Karpas-422 (cell line): ENCODE results near the gene S100A4. TPM values are rescaled to one million over a fixed set of nuclear protein-coding genes. Genes with fewer than 3 reads are reported as not detected.
"Not testable (repeated sequence)": the region's sequence is repeated elsewhere in the genome, so short reads cannot be mapped to it uniquely, and the experiment has no call there.

Experiments used
- DNase-seq: peaks from one replicate; pipeline ENCODE4 v3.0.0-alpha.2; 2015
- H2AFZ ChIP-seq: fragments of 200-600 bp; sonication (generic); 2 replicates; pipeline ENCODE4 v1.6.1; 2014; ENCODE audit warnings: antibody characterized with exemption, low read length, mixed read lengths
- H3K27ac ChIP-seq: fragments of 200-600 bp; sonication (generic); 2 replicates; pipeline ENCODE4 v1.5.1; 2014; ENCODE audit warnings: mild to moderate bottlenecking, low read length, moderate library complexity
- H3K27me3 ChIP-seq: fragments of 200-600 bp; sonication (generic); 2 replicates; pipeline ENCODE4 v1.6.1; 2014; ENCODE audit warnings: low read length, mixed read lengths
- H3K36me3 ChIP-seq: fragments of 200-600 bp; sonication (generic); 2 replicates; pipeline ENCODE4 v1.6.1; 2014; ENCODE audit warnings: low read length, mixed read lengths; ENCODE audit not compliant: insufficient read depth
- H3K4me1 ChIP-seq: fragments of 200-600 bp; sonication (generic); 2 replicates; pipeline ENCODE4 v1.6.1; 2014; ENCODE audit warnings: mild to moderate bottlenecking, low read length, mixed read lengths
- H3K4me2 ChIP-seq: fragments of 200-600 bp; sonication (generic); 2 replicates; pipeline ENCODE4 v1.6.1; 2014; ENCODE audit warnings: low read length, low read depth, mild to moderate bottlenecking; ENCODE audit not compliant: poor library complexity, severe bottlenecking
- H3K4me3 ChIP-seq: fragments of 200-600 bp; sonication (generic); 2 replicates; pipeline ENCODE4 v1.5.1; 2014; ENCODE audit warnings: mild to moderate bottlenecking, antibody characterized with exemption, low read length, mixed read lengths
- H3K79me2 ChIP-seq: fragments of 200-600 bp; sonication (generic); 2 replicates; pipeline ENCODE4 v1.6.1; 2014; ENCODE audit warnings: mild to moderate bottlenecking, low read length, mixed read lengths
- H3K9ac ChIP-seq: fragments of 200-600 bp; sonication (generic); 2 replicates; pipeline ENCODE4 v1.6.0; 2014; ENCODE audit warnings: low read length
- H3K9me2 ChIP-seq: fragments of 200-600 bp; sonication (generic), shearing (Covaris generic); replicated peaks from 2 replicates; pipeline ENCODE4 v1.6.0; 2014; ENCODE audit warnings: mild to moderate bottlenecking, low read length, moderate library complexity; ENCODE audit not compliant: insufficient read depth
- H3K9me3 ChIP-seq: fragments of 300-700, 200-600 bp; sonication (generic); 2 replicates; pipeline ENCODE4 v1.6.1; 2014; ENCODE audit warnings: low read length, mixed read lengths
- H4K20me1 ChIP-seq: fragments of 200-600 bp; sonication (generic); 2 replicates; pipeline ENCODE4 v1.6.1; 2014; ENCODE audit warnings: mild to moderate bottlenecking, antibody characterized with exemption, low read length, low read depth; ENCODE audit not compliant: insufficient read depth
- total RNA-seq: library from RNA; depleted of rRNA; stranded (reverse); fragments of >200 nt; shearing (Covaris generic); gene quantifications from 2 replicates; pipeline ENCODE4 v1.2.3, GENCODE V29; 2014; ENCODE audit warnings: low replicate concordance

Gene S100A4
- total RNA-seq, 1 experiment from 2014 or later = not detected

DNA sequence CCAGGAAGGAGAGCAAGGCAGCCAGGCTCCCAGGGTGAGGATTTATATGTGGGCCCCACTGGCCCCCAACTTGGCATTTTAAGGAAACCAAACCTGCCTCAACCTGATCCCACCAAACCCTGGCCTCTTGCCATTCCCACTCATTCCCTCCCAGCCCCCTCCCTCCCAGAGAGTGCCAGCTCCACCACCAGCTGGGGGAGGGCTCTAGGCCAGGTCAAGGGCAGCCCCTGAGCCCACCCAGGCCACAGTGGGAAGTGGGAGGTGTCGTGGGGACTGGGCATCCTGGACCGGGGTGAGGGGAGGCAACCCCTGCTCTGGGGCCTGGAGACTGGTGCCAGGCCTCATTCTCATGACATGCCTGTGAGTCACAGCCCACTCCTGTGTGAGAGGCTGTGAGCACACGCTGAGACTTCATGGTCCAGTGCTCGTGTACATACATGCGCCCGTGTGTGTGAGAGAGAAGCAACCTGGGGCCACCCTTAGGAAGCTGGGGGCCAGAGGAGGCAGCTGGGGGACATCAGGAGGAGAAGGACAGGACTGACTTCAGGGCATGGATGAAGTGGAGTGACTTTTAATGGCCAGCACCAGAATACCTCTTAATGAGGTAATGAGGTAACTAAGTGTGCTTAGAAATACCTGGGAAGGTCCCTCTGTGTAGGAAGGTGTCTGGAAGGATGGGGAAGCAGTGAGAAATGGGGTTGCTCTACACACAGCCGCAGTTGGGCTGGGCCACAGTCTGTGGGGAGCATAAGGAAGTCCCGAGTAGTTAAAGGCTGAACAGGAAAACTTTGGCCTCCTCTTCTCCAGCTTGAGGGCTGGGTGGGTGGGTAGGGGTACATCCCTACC lies 20.1 kb upstream of the S100A4 start, which contains the start of gene S100A2:
Gene S100A2, minus strand, starts transcription at position 316 of the 846 bp plus-strand sequence. CDS start 1,967 bp downstream, outside the sequence.
- Histone ChIP-seq H3K4me3 (no peak within 1 kb of the TSS), H3K4me2 (no peak within 1 kb of the TSS), H3K27ac (no peak within 1 kb of the TSS), H3K4me1 (peaks cover 3% of the 10 kb centered on the region; the same call in 1 of the 2 replicates), H4K20me1 (no peaks in the 10 kb centered on the region), H2AFZ (peak within 1 kb of the TSS; percentile 43; the same call in 1 of the 2 replicates), H3K36me3 (no peaks in the 10 kb centered on the region), H3K9me2 (no peaks in the 10 kb centered on the region), H3K27me3 (no peaks in the 10 kb centered on the region), H3K9me3 (no peaks in the 10 kb centered on the region), H3K9ac (no peak within 1 kb of the TSS), H3K79me2 (no peaks in the 10 kb centered on the region)
- DNase-seq = no peak

DNA sequence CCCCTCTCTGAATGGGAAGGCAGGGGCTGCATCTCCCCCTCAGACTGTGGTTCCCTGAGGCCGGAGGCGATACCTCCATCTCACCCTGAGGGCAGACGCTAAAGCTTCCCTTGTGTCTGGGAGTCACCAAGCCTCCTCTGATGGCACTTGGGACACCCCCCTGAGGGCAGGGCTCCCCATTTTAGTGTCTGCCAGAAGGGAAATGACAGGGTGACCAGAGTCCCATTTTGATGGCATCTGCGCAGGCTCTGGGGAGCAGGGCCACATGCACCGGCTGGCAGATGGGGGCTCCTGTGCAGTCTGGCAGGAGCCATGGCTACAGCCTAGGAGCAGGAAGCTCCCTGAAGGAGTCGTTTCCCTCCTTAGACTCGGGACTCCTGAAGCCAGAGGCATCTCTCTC lies 18.4 kb upstream of the S100A4 start:
- peaks cover 3% of the 10 kb centered on the region; the same call in 1 of the 2 replicates for H3K4me1 ChIP-seq
- no peak overlapping the region for H3K4me2 ChIP-seq

DNA sequence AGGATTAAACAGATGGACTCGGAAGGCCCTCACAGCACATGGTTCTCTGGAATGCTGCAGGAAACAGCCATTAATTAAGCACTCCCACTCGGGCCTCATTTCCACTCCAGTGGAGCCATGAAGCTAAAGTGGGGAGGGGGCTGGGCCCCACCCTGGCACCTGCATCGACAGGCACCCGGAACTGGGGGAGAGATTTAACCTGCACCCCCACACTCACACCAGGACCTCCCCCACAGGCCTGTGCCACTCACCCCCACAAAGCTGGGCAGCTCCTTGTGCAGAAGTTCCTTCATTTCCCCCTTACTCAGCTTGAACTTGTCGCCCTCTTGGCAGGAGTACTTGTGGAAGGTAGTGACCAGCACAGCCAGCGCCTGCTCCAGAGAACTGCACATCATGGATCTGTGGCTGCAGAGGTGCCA lies 17.9 kb upstream of the S100A4 start:
- no peaks in the 10 kb centered on the region for H3K27me3 ChIP-seq
- H3K79me2 ChIP-seq = no peaks in the 10 kb centered on the region
- H3K9ac ChIP-seq = no peak overlapping the region
- H3K36me3 ChIP-seq = no peaks in the 10 kb centered on the region
- H3K27ac ChIP-seq = no peak overlapping the region
- no peak overlapping the region for H3K4me3 ChIP-seq
- H3K4me1 ChIP-seq = no peaks in the 10 kb centered on the region
- no peaks in the 10 kb centered on the region for H4K20me1 ChIP-seq
- H2AFZ ChIP-seq = no peak overlapping the region
- H3K9me3 ChIP-seq = no peaks in the 10 kb centered on the region
- H3K9me2 ChIP-seq = no peaks in the 10 kb centered on the region
- H3K4me2 ChIP-seq = no peak overlapping the region
- no peak for DNase-seq

More for the DNA sequence above, 18.4 kb upstream of the S100A4 start:
- H2AFZ ChIP-seq = no peak overlapping the region
- no peak for DNase-seq
- no peaks in the 10 kb centered on the region for H3K79me2 ChIP-seq
- no peaks in the 10 kb centered on the region for H3K27me3 ChIP-seq
- no peak overlapping the region for H3K9ac ChIP-seq
- no peak overlapping the region for H3K4me3 ChIP-seq
- no peaks in the 10 kb centered on the region for H3K9me3 ChIP-seq
- H4K20me1 ChIP-seq = no peaks in the 10 kb centered on the region
- H3K36me3 ChIP-seq = no peaks in the 10 kb centered on the region
- no peak overlapping the region for H3K27ac ChIP-seq
- no peaks in the 10 kb centered on the region for H3K9me2 ChIP-seq

DNA sequence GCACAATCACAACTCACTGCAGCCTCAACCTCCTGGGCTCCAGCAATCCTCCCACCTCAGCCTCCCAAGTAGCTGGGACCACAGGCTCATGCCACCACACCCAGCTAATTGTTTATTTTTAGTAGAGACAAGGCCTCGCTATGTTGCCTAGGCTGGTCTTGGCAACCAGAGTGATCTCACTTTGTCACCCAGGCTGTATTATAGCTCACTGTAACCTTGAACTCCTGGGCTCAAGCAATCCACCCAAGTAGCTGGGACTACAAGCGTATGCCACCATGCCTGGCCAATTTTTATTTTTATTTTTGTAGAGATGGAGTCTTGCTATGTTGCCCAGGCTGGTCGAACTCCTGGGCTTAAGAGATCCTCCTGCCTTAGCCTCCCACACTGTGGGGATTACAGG lies 16.4 kb upstream of the S100A4 start:
- H2AFZ ChIP-seq, H3K4me2 ChIP-seq, H3K4me3 ChIP-seq, H3K9me2 ChIP-seq, H4K20me1 ChIP-seq, H3K9me3 ChIP-seq, H3K4me1 ChIP-seq, DNase-seq, H3K79me2 ChIP-seq, H3K36me3 ChIP-seq, H3K27ac ChIP-seq, H3K9ac ChIP-seq, H3K27me3 ChIP-seq: not testable (repeated sequence)

DNA sequence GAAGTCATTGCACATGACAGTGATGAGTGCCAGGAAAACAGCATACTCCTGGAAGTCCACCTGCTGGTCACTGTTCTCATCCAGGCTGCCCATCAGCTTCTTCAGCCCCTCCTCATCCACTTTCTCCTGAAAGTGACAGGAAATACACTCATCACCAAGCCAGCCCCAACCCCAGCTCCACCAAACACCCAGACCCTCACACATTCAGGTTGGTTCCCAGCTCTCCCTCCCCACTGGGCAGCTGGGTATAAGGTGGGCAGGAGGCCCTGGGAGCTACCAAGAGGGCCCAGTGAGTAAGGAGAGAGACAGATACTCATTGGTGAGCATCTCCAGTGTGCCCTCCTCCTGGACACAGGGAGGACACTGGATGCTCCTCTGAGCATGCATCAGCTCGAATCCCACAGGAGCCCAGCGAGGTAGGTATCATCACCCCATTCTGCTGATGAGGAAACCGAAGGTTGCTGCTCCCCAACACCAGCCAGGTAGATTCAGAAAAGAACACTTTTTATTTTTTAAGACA lies 15.9 kb upstream of the S100A4 start:
- H2AFZ ChIP-seq = no peak overlapping the region
- no peaks in the 10 kb centered on the region for H3K4me1 ChIP-seq
- H4K20me1 ChIP-seq = no peaks in the 10 kb centered on the region
- no peaks in the 10 kb centered on the region for H3K79me2 ChIP-seq
- DNase-seq = no peak
- no peaks in the 10 kb centered on the region for H3K27me3 ChIP-seq
- H3K4me3 ChIP-seq = no peak overlapping the region
- no peaks in the 10 kb centered on the region for H3K9me3 ChIP-seq
- no peaks in the 10 kb centered on the region for H3K9me2 ChIP-seq
- H3K4me2 ChIP-seq = no peak overlapping the region
- no peak overlapping the region for H3K9ac ChIP-seq
- H3K36me3 ChIP-seq = no peaks in the 10 kb centered on the region
- no peak overlapping the region for H3K27ac ChIP-seq

DNA sequence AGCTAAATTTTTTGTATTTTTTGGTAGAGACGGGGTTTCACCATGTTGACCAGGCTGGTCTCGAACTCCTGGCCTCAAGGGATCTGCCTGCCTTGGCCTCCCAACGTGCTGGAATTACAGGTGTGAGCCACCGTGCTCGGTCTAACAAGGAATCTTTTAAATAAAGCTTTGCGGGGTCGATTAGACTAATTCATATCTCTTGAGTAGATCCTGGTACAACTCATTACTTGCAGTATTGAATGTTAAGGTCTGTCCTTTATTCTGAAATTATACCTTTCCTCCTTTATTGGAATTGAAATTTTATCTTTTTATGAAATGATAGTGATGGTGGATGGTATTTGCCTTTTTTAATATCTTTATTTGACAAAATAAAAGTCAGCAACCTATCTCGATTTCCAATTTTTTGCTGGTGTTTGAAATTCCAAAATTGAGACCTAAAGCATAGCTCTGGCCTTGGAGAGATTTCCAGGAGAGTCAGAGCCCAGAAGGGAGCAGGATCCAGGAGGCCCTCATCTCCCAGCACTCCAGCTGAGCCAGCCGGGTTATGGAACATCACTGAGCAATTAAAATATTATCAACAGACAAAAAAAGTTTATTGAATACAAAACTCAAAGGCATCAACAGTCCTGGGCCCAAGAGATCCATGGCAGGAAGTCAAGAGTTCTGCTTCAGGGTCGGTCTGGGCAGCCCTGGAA lies 15.3 kb upstream of the S100A4 start:
- H3K79me2 ChIP-seq = no peaks in the 10 kb centered on the region
- H3K27me3 ChIP-seq = no peaks in the 10 kb centered on the region
- H2AFZ ChIP-seq = no peak overlapping the region
- no peak overlapping the region for H3K9ac ChIP-seq
- no peak overlapping the region for H3K4me3 ChIP-seq
- H3K9me3 ChIP-seq = no peaks in the 10 kb centered on the region
- no peak for DNase-seq
- H3K36me3 ChIP-seq = no peaks in the 10 kb centered on the region
- H3K4me1 ChIP-seq = no peaks in the 10 kb centered on the region
- H3K27ac ChIP-seq = no peak overlapping the region
- H4K20me1 ChIP-seq = no peaks in the 10 kb centered on the region
- no peaks in the 10 kb centered on the region for H3K9me2 ChIP-seq
- H3K4me2 ChIP-seq = no peak overlapping the region

DNA sequence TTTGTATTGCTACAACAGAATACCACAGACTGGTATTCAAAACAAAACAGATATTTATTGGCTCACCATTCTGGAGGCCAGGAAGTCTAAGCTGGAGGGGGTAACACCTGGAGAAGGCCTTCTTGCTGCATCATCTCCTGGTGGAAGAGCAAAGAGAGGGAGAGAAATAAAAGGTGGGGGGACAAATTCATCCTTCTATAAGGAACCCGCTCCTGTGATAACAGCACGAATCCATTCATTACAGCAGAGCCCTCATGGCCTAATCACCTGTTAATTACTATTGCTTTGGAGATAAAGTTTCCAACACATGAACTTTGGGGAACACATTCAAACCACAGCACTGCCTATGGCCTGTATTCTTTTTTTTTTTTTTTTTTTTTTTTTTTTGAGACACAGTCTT lies 14.6 kb upstream of the S100A4 start:
- Histone ChIP-seq H3K9me2 (no peaks in the 10 kb centered on the region), H3K9me3 (no peaks in the 10 kb centered on the region), H3K4me1 (no peaks in the 10 kb centered on the region), H3K9ac (no peak overlapping the region), H4K20me1 (no peaks in the 10 kb centered on the region), H3K27me3 (no peaks in the 10 kb centered on the region), H3K4me2 (no peak overlapping the region), H3K4me3 (no peak overlapping the region), H2AFZ (no peak overlapping the region), H3K36me3 (no peaks in the 10 kb centered on the region), H3K27ac (no peak overlapping the region), H3K79me2 (no peaks in the 10 kb centered on the region)
- no peak for DNase-seq

DNA sequence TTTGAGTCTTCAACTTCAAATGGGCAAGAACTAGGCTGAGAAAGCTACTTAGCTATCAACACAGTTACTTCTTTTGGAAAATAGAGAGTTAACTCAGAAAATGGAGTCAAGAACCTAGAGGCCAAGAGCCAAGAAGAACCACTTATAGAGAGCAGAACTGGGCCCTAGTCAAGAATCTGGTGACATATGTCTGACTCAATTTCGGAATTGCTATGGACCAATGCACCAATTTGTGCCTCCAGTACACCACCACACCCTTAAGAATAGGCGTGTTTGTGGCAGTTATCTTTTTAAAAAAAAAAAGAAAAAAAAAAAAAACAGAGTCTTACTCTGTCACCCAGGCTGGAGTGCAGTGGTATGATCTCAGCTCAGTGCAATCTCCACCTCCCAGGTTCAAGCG lies 12.3 kb upstream of the S100A4 start:
- no peaks in the 10 kb centered on the region for H3K36me3 ChIP-seq
- H2AFZ ChIP-seq = no peak overlapping the region
- no peaks in the 10 kb centered on the region for H3K79me2 ChIP-seq
- H4K20me1 ChIP-seq = no peaks in the 10 kb centered on the region
- no peak overlapping the region for H3K4me3 ChIP-seq
- no peaks in the 10 kb centered on the region for H3K27me3 ChIP-seq
- no peak overlapping the region for H3K27ac ChIP-seq
- H3K9ac ChIP-seq = no peak overlapping the region
- no peak overlapping the region for H3K4me2 ChIP-seq
- no peaks in the 10 kb centered on the region for H3K9me2 ChIP-seq
- DNase-seq = no peak
- H3K4me1 ChIP-seq = no peaks in the 10 kb centered on the region
- H3K9me3 ChIP-seq = no peaks in the 10 kb centered on the region
